H1 (cell line): ENCODE data around the gene ING4. TPM values are rescaled to one million over a fixed set of nuclear protein-coding genes. Genes with fewer than 3 reads are reported as not detected.
A peak's percentile ranks its signal among the peaks of the same experiment; 100 is the strongest.

ENCODE experiments used
- CTCF ChIA-PET: fragments of 300-600 bp; sonication (Branson Sonifier 250); formaldehyde crosslinking; loops from one replicate; lab custom pipeline; 2021; ENCODE audit not compliant: partially characterized antibody; lab: Charles Lee
- POLR2A ChIA-PET: fragments of 300-600 bp; sonication (Branson Sonifier 250); formaldehyde crosslinking; loops from one replicate; lab custom pipeline; 2021; ENCODE audit warnings: inconsistent platforms; ENCODE audit not compliant: partially characterized antibody; lab: Charles Lee
- DNase-seq, 2 experiments: peaks; one replicate each; pipeline versions ENCODE4 v3.0.0 to v3.0.0-alpha.2; 2010 to 2022; ENCODE audit warnings: low spot score in 2 of 2, low read depth in 1 of 2, mixed read lengths in 1 of 2
- FAIRE-seq: peaks from 2 replicates; lab custom pipeline; 2011; peaks lifted over from hg19 to GRCh38; lab: Jason Lieb, UNC
- H2AFZ ChIP-seq: 2 replicates; pipeline ENCODE4 v1.8.1; 2012; ENCODE audit warnings: low read length, inconsistent platforms
- H2AK5ac ChIP-seq: 2 replicates; pipeline ENCODE4 v1.6.1; 2013; ENCODE audit warnings: low read depth, low read length
- H2BK120ac ChIP-seq: replicated peaks from 2 replicates; pipeline ENCODE3; 2013; ENCODE audit warnings: low read depth, low read length, inconsistent platforms
- H2BK12ac ChIP-seq: 2 replicates; pipeline ENCODE4 v1.6.1; 2013; ENCODE audit warnings: low read depth, low read length
- H2BK15ac ChIP-seq: 2 replicates; pipeline ENCODE4 v1.6.1; 2013; ENCODE audit warnings: low read length
- H2BK20ac ChIP-seq: 2 replicates; pipeline ENCODE4 v1.6.1; 2013; ENCODE audit warnings: low read length
- H2BK5ac ChIP-seq: 2 replicates; pipeline ENCODE4 v1.6.1; 2013; ENCODE audit warnings: low read depth, low read length
- H3K14ac ChIP-seq: 2 replicates; pipeline ENCODE4 v1.6.1; 2013; ENCODE audit warnings: inconsistent platforms; ENCODE audit not compliant: insufficient read length
- H3K18ac ChIP-seq: 2 replicates; pipeline ENCODE4 v1.6.1; 2013; ENCODE audit warnings: low read length; ENCODE audit errors: extremely low read depth
- H3K23ac ChIP-seq: 2 replicates; pipeline ENCODE4 v1.6.1; 2013; ENCODE audit warnings: inconsistent platforms; ENCODE audit not compliant: insufficient read length
- H3K23me2 ChIP-seq: 2 replicates; pipeline ENCODE4 v1.6.1; 2013; ENCODE audit warnings: low read depth, low read length
- H3K27ac ChIP-seq: 2 replicates; pipeline ENCODE4 v1.6.1; 2011; ENCODE audit warnings: low read depth, low read length, inconsistent platforms
- H3K27me3 ChIP-seq, 4 experiments: replicated peaks in 1 of 4; 1 replicate in 1 of 4; 2 replicates in 3 of 4; pipeline versions ENCODE4 v1.6.1 to v1.8.1; 2011 to 2013; ENCODE audit warnings: low read length in 3 of 4, mild to moderate bottlenecking in 3 of 4, inconsistent platforms in 2 of 4, mixed read lengths in 2 of 4, moderate library complexity in 1 of 4; ENCODE audit not compliant: control insufficient read depth in 3 of 4, insufficient read depth in 3 of 4; ENCODE audit errors: extremely low read depth in 1 of 4
- H3K36me3 ChIP-seq, 4 experiments: 2 replicates each; pipeline versions ENCODE4 v1.6.1 to v1.8.1; 2011 to 2013; ENCODE audit warnings: mild to moderate bottlenecking in 4 of 4, low read length in 3 of 4, moderate library complexity in 2 of 4, control low read depth in 1 of 4, inconsistent platforms in 1 of 4; ENCODE audit not compliant: insufficient read depth in 4 of 4, control insufficient read depth in 2 of 4
- H3K4ac ChIP-seq: replicated peaks from 2 replicates; pipeline ENCODE3; 2013; ENCODE audit warnings: low read length, low read depth, mixed read lengths, inconsistent platforms; ENCODE audit not compliant: insufficient read length
- H3K4me1 ChIP-seq, 4 experiments: replicated peaks in 1 of 4; 1 replicate in 1 of 4; 2 replicates in 3 of 4; pipeline versions ENCODE4 v1.6.1 to v1.8.1; 2011 to 2013; ENCODE audit warnings: low read length in 3 of 4, inconsistent platforms in 2 of 4, mixed read lengths in 1 of 4; ENCODE audit not compliant: insufficient read depth in 4 of 4, control insufficient read depth in 3 of 4
- H3K4me2 ChIP-seq, 2 experiments: 2 replicates each; pipeline versions ENCODE4 v1.6.1 to v1.8.1; 2011 to 2013; ENCODE audit warnings: low read depth in 2 of 2, low read length in 2 of 2, control low read depth in 1 of 2, inconsistent platforms in 1 of 2, mild to moderate bottlenecking in 1 of 2; ENCODE audit not compliant: insufficient read depth in 1 of 2
- H3K4me3 ChIP-seq, 4 experiments: fragments of 200-600, 300-600 bp in 1 of 4; sonication (generic), shearing (Covaris generic), sonication (Bioruptor Twin) in 1 of 4; 2 replicates each; pipeline versions ENCODE4 v1.5.1 to v1.8.1; 2011 to 2016; ENCODE audit warnings: low read length in 4 of 4, low read depth in 3 of 4, control low read depth in 2 of 4, inconsistent platforms in 2 of 4, mild to moderate bottlenecking in 2 of 4, mixed read lengths in 1 of 4, moderate library complexity in 1 of 4; ENCODE audit not compliant: insufficient read depth in 2 of 4; ENCODE audit errors: extremely low read depth in 1 of 4
- H3K56ac ChIP-seq: replicated peaks from 2 replicates; pipeline ENCODE3; 2013; ENCODE audit warnings: low read depth, mild to moderate bottlenecking, mixed read lengths, low read length, inconsistent platforms; ENCODE audit not compliant: insufficient read length
- H3K79me1 ChIP-seq: 2 replicates; pipeline ENCODE4 v1.6.1; 2013; ENCODE audit warnings: low read depth, low read length, control low read depth
- H3K79me2 ChIP-seq, 2 experiments: 2 replicates each; pipeline versions ENCODE4 v1.6.1 to v1.8.1; 2012 to 2013; ENCODE audit warnings: low read length in 2 of 2, mild to moderate bottlenecking in 2 of 2, inconsistent platforms in 1 of 2; ENCODE audit not compliant: insufficient read depth in 2 of 2, control insufficient read depth in 1 of 2
- H3K9ac ChIP-seq, 4 experiments: replicated peaks in 1 of 4; 1 replicate in 1 of 4; 2 replicates in 3 of 4; pipeline versions ENCODE4 v1.6.1 to v1.8.1; 2011 to 2013; ENCODE audit warnings: low read depth in 3 of 4, low read length in 3 of 4, control low read depth in 2 of 4, mild to moderate bottlenecking in 2 of 4, moderate library complexity in 2 of 4, inconsistent platforms in 1 of 4; ENCODE audit errors: extremely low read depth in 1 of 4
- H3K9me3 ChIP-seq, 2 experiments: 2 replicates each; pipeline versions ENCODE4 v1.6.1 to v1.8.1; 2012 to 2013; ENCODE audit warnings: mild to moderate bottlenecking in 2 of 2, moderate library complexity in 2 of 2, control low read depth in 1 of 2, inconsistent platforms in 1 of 2, low read depth in 1 of 2, low read length in 1 of 2, mixed read lengths in 1 of 2; ENCODE audit not compliant: insufficient read depth in 2 of 2
- H4K20me1 ChIP-seq, 2 experiments: replicated peaks in 1 of 2; 2 replicates each; pipeline versions ENCODE3 to v1.8.1; 2011 to 2013; ENCODE audit warnings: inconsistent platforms in 2 of 2, low read length in 2 of 2, mild to moderate bottlenecking in 1 of 2; ENCODE audit not compliant: insufficient read depth in 2 of 2, control insufficient read depth in 1 of 2
- H4K5ac ChIP-seq: 2 replicates; pipeline ENCODE4 v1.6.1; 2013; ENCODE audit warnings: low read length, low read depth, mixed read lengths, inconsistent platforms; ENCODE audit not compliant: insufficient read length
- H4K8ac ChIP-seq: 2 replicates; pipeline ENCODE4 v1.8.0; 2013; ENCODE audit warnings: mild to moderate bottlenecking, moderate library complexity, low read length, inconsistent platforms; ENCODE audit not compliant: insufficient read depth; ENCODE audit errors: extremely low read depth
- H4K91ac ChIP-seq: replicated peaks from 2 replicates; pipeline ENCODE3; 2013; ENCODE audit warnings: low read length, mixed read lengths, inconsistent platforms; ENCODE audit not compliant: insufficient read length
- ATF3 ChIP-seq: IDR thresholded peaks from 2 replicates; pipeline ENCODE4 v1.6.1; 2011; ENCODE audit warnings: low read depth, mild to moderate bottlenecking, low read length; ENCODE audit not compliant: insufficient read depth
- BCL11A ChIP-seq, 2 experiments: IDR thresholded peaks; one replicate each; pipeline ENCODE4 v1.6.1; 2011; ENCODE audit warnings: low read depth in 2 of 2, low read length in 2 of 2, mild to moderate bottlenecking in 2 of 2
- CTBP2 ChIP-seq: IDR thresholded peaks from 2 replicates; pipeline ENCODE4 v1.7.0; 2011; ENCODE audit warnings: borderline replicate concordance, mild to moderate bottlenecking, moderate library complexity, mixed read lengths, low read length; ENCODE audit not compliant: insufficient read depth, insufficient read length
- CTCF ChIP-seq, 3 experiments: IDR thresholded peaks; 1 replicate in 2 of 3; 2 replicates in 1 of 3; pipeline versions ENCODE4 v1.5.1 to v1.6.1; 2011; ENCODE audit warnings: low read length in 3 of 3, mild to moderate bottlenecking in 3 of 3, inconsistent platforms in 2 of 3, low read depth in 1 of 3, moderate library complexity in 1 of 3; ENCODE audit not compliant: insufficient read depth in 1 of 3; ENCODE audit errors: control extremely low read depth in 1 of 3
- RXRA ChIP-seq: IDR thresholded peaks from 2 replicates; pipeline ENCODE4 v1.6.1; 2011; ENCODE audit warnings: low read depth, mild to moderate bottlenecking, low read length, moderate library complexity; ENCODE audit not compliant: insufficient read depth
- SP1 ChIP-seq: IDR thresholded peaks from 2 replicates; pipeline ENCODE4 v1.6.1; 2011; ENCODE audit warnings: low read depth, low read length
- TBP ChIP-seq: IDR thresholded peaks from 2 replicates; pipeline ENCODE4 v1.6.1; 2011; ENCODE audit warnings: low read depth, low read length, improper control_type of control experiment
- USF2 ChIP-seq: IDR thresholded peaks from 2 replicates; pipeline ENCODE4 v1.6.1; 2011; ENCODE audit warnings: low read length, improper control_type of control experiment
- WGBS, 2 experiments: shearing (Covaris generic) in 1 of 2; methylation state at CpG; one replicate each; pipeline versions ENCODE4 v1.1.6 to v1.1.7; 2013 to 2015; ENCODE audit warnings: low lambda C conversion rate in 2 of 2, mixed read lengths in 2 of 2, inconsistent platforms in 1 of 2, low coverage in 1 of 2, missing lambda C conversion rate in 1 of 2; ENCODE audit not compliant: insufficient replicate concordance in 2 of 2, insufficient coverage in 1 of 2, insufficient read length in 1 of 2; ENCODE audit errors: extremely low coverage in 1 of 2, missing lambda C conversion rate in 1 of 2; 5-methylcytosine and 5-hydroxymethylcytosine counted together
- polyA plus RNA-seq, 7 experiments: library from polyadenylated mRNA; depleted of rRNA in 3 of 7; stranded (reverse) in 5 of 7; unstranded in 2 of 7; fragments of >200 nt in 5 of 7; fragments of 200-250 nt in 2 of 7; gene quantifications; 1 replicate in 5 of 7; 2 replicates in 1 of 7; 4 replicates in 1 of 7; pipeline versions ENCODE4 v1.2.1 to v1.2.3, GENCODE V29; 2011 to 2013; ENCODE audit warnings: missing spikeins in 2 of 7, mixed read lengths in 2 of 7
- total RNA-seq: library from RNA; stranded (reverse); fragmentation: NEBNext Ultra II Directional; extraction: Animal tissue kit (Norgen Biotek cat#: 25700); gene quantifications from 2 replicates; pipeline ENCODE4 v1.2.1, GENCODE V29; 2021

Gene ING4
- total and polyA plus RNA-seq, 2 of the 8 experiments (the other 6 are each of a cell fraction or from before 2014, with no cell fraction given) = 22.9 to 28.6 TPM

DNA sequence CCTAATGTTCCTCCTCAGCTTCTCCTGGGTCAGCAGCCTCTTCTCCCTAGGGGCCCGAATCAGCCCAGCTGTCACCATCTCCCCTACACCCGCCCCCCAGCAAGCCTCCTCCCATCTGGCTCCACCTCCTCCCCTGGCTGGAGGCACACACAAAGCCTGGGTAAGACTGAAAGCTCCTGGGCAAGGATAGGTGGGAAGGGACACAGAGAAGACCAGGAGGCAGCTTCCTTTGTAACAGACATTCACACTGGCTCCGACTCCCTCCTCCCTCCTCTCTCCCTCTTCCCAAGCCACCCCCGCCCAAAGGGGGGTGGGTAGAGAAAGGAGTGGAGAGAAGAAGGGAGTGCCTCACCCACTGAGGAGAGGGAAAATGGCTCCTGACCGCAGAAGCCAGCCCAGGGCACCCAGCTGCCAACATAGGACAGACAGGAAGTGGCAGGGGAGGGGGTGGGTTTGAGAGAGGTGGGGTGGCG is 59.8 kb downstream of the ING4 start:
- H3K56ac ChIP-seq = no peak overlapping the region
- H2BK20ac ChIP-seq = no peak overlapping the region
- ChIA-PET CTCF (interaction anchor here (0.6 to 4.3 kb wide), 19 partner anchors 14 to 226 kb away, joined by 3 to 25 read pairs (median 4); partner anchors contain the start of genes ACRBP and P3H3), POLR2A (interaction anchor here (0.9 to 13.4 kb wide), 9 partner anchors 11 to 227 kb away, joined by 3 to 225 read pairs (median 9); partner anchors contain the start of genes GAPDH, NOP2 and ZNF384)
- H2BK120ac ChIP-seq = no peak overlapping the region
- no peak overlapping the region for H3K4ac ChIP-seq
- H3K9me3 ChIP-seq = no peaks in the 10 kb centered on the region
- no peak overlapping the region for H4K5ac ChIP-seq
- no peak for DNase-seq
- H3K23me2 ChIP-seq = peaks cover 16% of the 10 kb centered on the region; the same call in 1 of the 2 replicates
- no peak overlapping the region for H4K8ac ChIP-seq
- H3K27me3 ChIP-seq = no peaks in the 10 kb centered on the region
- peaks cover 18 to 35% of the 10 kb centered on the region in 2 experiments for H4K20me1 ChIP-seq
- no peak overlapping the region for H2BK15ac ChIP-seq
- no peak overlapping the region for H3K23ac ChIP-seq
- H3K79me2 ChIP-seq = peaks cover 22 to 49% of the 10 kb centered on the region in 2 experiments
- WGBS, 2 experiments = 90% methylated on average over 1 of the region's 6 CpGs; no CpG with 5 or more reads in 1 of the 2 experiments
- H2BK5ac ChIP-seq = no peak overlapping the region
- H3K18ac ChIP-seq = no peak overlapping the region; the same call in 1 of the 2 replicates
- no peak overlapping the region for H3K27ac ChIP-seq
- 0 out of 8 replicates have a peak overlapping the region, but pooled peaks of 1 of the 4 experiments have one; percentile 3 for H3K4me3 ChIP-seq
- FAIRE-seq = no peak
- peaks cover 7 to 25% (median 14%) of the 10 kb centered on the region in 4 experiments for H3K4me1 ChIP-seq
- H3K14ac ChIP-seq = no peak overlapping the region
- no peak overlapping the region for H2AFZ ChIP-seq
- no peak overlapping the region for H4K91ac ChIP-seq
- H3K9ac ChIP-seq = no peak overlapping the region
- H2AK5ac ChIP-seq = no peak overlapping the region
- H2BK12ac ChIP-seq = no peak overlapping the region
- peak overlapping the region; percentile 33 to 99; a peak in 1 of 4 replicates for H3K4me2 ChIP-seq
- peaks cover 42 to 67% (median 46%) of the 10 kb centered on the region in 4 experiments for H3K36me3 ChIP-seq
- peaks cover 16% of the 10 kb centered on the region for H3K79me1 ChIP-seq
- TF ChIP-seq USF2 (no peak), CTCF (IDR thresholded peaks at IDR 0.05; ENCODE audit: control extremely low read depth in 1 of 3, insufficient read depth in 1 of 3, low read depth in 1 of 3, low read length in 3 of 3) (no peak), RXRA (no peak), SP1 (no peak), BCL11A (IDR thresholded peaks at IDR 0.05; ENCODE audit: low read depth in 2 of 2, low read length in 2 of 2) (no peak), CTBP2 (no peak), ATF3 (no peak), TBP (no peak)
